Stimulated activated naive B cell treated with anti-CD40 and anti-IgM and Interleukin-4, amounts not matched to agents 10 μg/mL and 1 μg/mL and 100 μg/mL, for 72 hours (primary cell): Measurements from ENCODE around the gene CCDC197.

Experiments
- ATAC-seq, 2 donors: fragments of 150-1000 bp; cut with Tn5 transposase; replicated peaks; 2 replicates each; pipeline ENCODE4 v1.10.0; 2021; ENCODE audit warnings: moderate library complexity in 1 of 2
- DNase-seq: peaks from one replicate; pipeline ENCODE4 v3.0.0; 2021
- H3K27ac Mint-ChIP-seq: one replicate; pipeline ENCODE4 v1.8.0; 2022; ENCODE audit warnings: mild to moderate bottlenecking, mixed read lengths
- H3K27me3 Mint-ChIP-seq, 2 donors: one replicate each; pipeline ENCODE4 v1.8.0; 2022; ENCODE audit warnings: mixed read lengths in 2 of 2
- H3K36me3 Mint-ChIP-seq, 2 donors: one replicate each; pipeline ENCODE4 v1.8.0; 2022; ENCODE audit warnings: mixed read lengths in 2 of 2, mild to moderate bottlenecking in 1 of 2
- H3K4me1 Mint-ChIP-seq, 2 donors: one replicate each; pipeline ENCODE4 v1.8.0; 2022; ENCODE audit warnings: mixed read lengths in 2 of 2, mild to moderate bottlenecking in 1 of 2
- H3K4me3 Mint-ChIP-seq, 2 donors: one replicate each; pipeline ENCODE4 v1.8.0; 2022; ENCODE audit warnings: mild to moderate bottlenecking in 2 of 2, mixed read lengths in 2 of 2, moderate library complexity in 1 of 2
- H3K9me3 Mint-ChIP-seq, 2 donors: one replicate each; pipeline ENCODE4 v1.8.0; 2022; ENCODE audit warnings: mixed read lengths in 2 of 2, mild to moderate bottlenecking in 1 of 2

CCDC197 gene

GRCh38 chr14:93977790-93978581 lies 19.1 kb upstream of the CCDC197 start:
- Mint-ChIP-seq H3K9me3 (peaks cover 7 to 11% of the 10 kb centered on the region in 2 donors), H3K27me3 (peaks cover 49 to 61% of the 10 kb centered on the region in 2 donors), H3K4me1 (peaks cover 29 to 71% of the 10 kb centered on the region in 2 donors), H3K4me3 (peak overlapping the region in 1 of 2 donors; percentile 30), H3K27ac (peak overlapping the region; percentile 90), H3K36me3 (peaks cover 16 to 17% of the 10 kb centered on the region in 2 donors)
- DNase-seq (peak; percentile 81), ATAC-seq (peak; percentile 88 to 92)

- Mint-ChIP-seq H3K4me3 (no peak overlapping the region), H3K9me3 (peaks cover 7 to 11% of the 10 kb centered on the region in 2 donors), H3K4me1 (peaks cover 29 to 71% of the 10 kb centered on the region in 2 donors)
Observed at GRCh38 chr14:93978735-93979134, 18.4 kb upstream of the CCDC197 start.

DNA sequence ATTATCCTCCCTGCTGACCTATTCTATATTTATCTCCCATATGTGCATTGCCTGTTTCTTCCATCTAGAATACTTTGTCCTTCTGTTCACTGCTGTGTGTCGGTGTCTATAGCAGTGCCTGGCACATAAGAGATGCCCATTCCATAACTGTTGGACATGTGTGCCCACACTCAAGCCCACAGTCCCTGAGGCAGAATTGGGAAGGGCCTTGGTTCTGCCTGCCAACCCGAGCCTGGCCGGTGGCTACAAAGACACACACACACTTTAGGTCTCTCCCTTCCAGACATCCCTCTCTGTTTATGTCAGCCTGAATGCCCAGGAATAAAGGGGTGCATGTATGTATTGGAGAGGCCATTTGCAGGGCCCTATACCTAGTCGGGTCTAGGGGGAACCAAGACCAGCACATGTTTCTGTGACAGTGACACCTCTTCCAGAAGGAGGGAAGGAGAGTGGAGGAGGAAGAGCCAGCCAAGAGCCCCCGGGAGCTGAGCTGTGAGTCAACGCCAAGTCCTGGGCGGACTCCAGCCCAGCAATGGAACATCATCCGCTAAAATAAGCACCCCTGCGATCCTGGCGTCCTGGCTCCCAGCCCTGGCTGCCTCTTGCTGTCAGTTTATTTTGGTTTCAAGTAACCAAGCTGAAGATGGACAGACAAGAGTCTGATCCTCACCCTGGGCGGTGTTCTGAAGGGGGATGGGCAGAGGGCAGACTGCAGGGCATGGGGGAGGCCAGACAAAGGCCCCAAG lies 16.5 kb upstream of the CCDC197 start:
- H3K36me3 Mint-ChIP-seq, result peaks cover 15 to 16% of the 10 kb centered on the region in 2 donors

More at GRCh38 chr14:93978735-93979134, 18.4 kb upstream of the CCDC197 start:
- Mint-ChIP-seq H3K36me3 (peaks cover 16 to 17% of the 10 kb centered on the region in 2 donors), H3K27ac (peak overlapping the region; percentile 90), H3K27me3 (peaks cover 53 to 64% of the 10 kb centered on the region in 2 donors)
- ATAC-seq, result peak; percentile 19 to 23
- no peak for DNase-seq

GRCh38 chr14:93981316-93982229 lies 15.5 kb upstream of the CCDC197 start:
- Mint-ChIP-seq H3K27ac (peak overlapping the region; percentile 71), H3K4me3 (no peak overlapping the region), H3K27me3 (peaks cover 47 to 59% of the 10 kb centered on the region in 2 donors), H3K36me3 (peaks cover 11 to 12% of the 10 kb centered on the region in 2 donors), H3K9me3 (peaks cover 6 to 10% of the 10 kb centered on the region in 2 donors), H3K4me1 (peaks cover 21 to 50% of the 10 kb centered on the region in 2 donors)
- ATAC-seq (no peak), DNase-seq (no peak)

More for the DNA sequence above, 16.5 kb upstream of the CCDC197 start:
- peak overlapping the region in 1 of 2 donors; percentile 30 for H3K4me3 Mint-ChIP-seq
- peaks cover 27 to 59% of the 10 kb centered on the region in 2 donors for H3K4me1 Mint-ChIP-seq
- peaks cover 7 to 11% of the 10 kb centered on the region in 2 donors for H3K9me3 Mint-ChIP-seq
- no peak for DNase-seq
- H3K27me3 Mint-ChIP-seq, result peaks cover 49 to 63% of the 10 kb centered on the region in 2 donors
- ATAC-seq, result no peak
- peak overlapping the region; percentile 20 for H3K27ac Mint-ChIP-seq

DNA sequence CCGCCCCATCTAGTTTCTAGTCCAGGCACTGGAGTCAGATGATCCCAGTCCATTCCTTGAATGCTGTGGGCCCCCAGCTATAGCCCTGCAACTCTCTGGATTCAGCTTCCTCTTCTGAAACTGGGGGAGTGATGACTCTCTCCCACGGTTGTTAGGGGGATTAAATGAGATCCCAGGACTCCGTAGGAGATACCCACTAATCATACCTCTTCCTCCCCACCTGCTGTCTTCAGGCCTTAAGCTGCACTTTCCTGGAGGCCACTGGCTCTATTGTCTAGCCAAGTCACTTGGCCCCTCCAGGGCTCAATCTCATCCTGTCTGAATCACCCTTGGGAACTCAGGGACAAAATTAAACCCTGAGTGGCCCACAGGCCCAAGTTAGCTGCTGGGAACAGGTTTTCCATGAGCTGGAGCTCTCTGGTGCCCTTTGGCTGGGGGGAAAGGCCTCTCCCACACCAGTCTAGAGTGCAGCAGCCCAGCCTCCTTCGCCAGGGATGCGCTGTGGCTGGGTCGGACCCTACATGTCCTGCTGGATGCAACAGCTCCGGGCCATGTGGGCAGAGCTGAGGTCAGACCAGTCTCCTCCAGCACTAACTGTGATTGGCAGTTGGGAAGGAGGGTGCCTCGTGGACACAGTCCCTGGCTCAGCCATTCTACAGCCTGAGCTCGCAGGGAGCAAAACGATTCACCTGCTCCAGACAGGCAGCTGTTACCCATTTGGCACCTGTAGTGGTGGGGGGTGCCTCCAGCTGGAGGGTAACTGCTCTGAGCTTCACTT lies 14.7 kb upstream of the CCDC197 start:
- H3K27me3 Mint-ChIP-seq, result peaks cover 51 to 60% of the 10 kb centered on the region in 2 donors
- H3K4me3 Mint-ChIP-seq, result no peak overlapping the region
- peaks cover 16 to 41% of the 10 kb centered on the region in 2 donors for H3K4me1 Mint-ChIP-seq
- DNase-seq (no peak), ATAC-seq (no peak)
- H3K27ac Mint-ChIP-seq, result no peak overlapping the region
- peaks cover 2 to 6% of the 10 kb centered on the region in 2 donors for H3K9me3 Mint-ChIP-seq
- H3K36me3 Mint-ChIP-seq, result peaks cover 6 to 7% of the 10 kb centered on the region in 2 donors

GRCh38 chr14:93984070-93984469 lies 13.0 kb upstream of the CCDC197 start:
- no peak for ATAC-seq
- Mint-ChIP-seq H3K4me3 (no peak overlapping the region), H3K27ac (no peak overlapping the region), H3K4me1 (peaks cover 7 to 25% of the 10 kb centered on the region in 2 donors), H3K27me3 (peaks cover 51 to 68% of the 10 kb centered on the region in 2 donors), H3K9me3 (no peaks in the 10 kb centered on the region), H3K36me3 (no peaks in the 10 kb centered on the region)
- no peak for DNase-seq

GRCh38 chr14:93984987-93985410 lies 12.1 kb upstream of the CCDC197 start:
- Mint-ChIP-seq H3K4me3 (no peak overlapping the region), H3K9me3 (no peaks in the 10 kb centered on the region), H3K27ac (no peak overlapping the region), H3K27me3 (peaks cover 51 to 72% of the 10 kb centered on the region in 2 donors), H3K4me1 (peaks cover 14 to 23% of the 10 kb centered on the region in 2 donors), H3K36me3 (no peaks in the 10 kb centered on the region)
- ATAC-seq, result no peak
- no peak for DNase-seq

DNA sequence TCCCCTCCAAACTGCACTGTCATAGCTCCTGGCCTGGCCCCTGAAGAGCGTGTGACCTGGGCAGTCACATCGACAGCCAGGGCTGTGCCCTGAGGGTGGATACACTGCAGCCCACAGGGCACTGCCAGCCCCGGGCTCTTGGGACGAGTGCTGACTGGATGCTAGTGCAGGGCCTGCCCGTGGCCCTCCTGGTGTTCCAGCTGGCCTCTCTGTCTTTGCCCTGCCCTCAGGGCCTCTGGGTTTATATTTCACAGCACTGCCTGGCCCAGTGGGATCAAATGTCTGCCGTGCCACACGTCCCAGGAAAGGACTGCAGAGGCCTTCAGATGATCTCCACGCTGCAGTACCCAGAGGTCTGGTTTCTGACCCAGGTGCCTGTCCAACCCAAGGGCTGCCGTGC lies 10.1 kb upstream of the CCDC197 start:
- no peak overlapping the region for H3K27ac Mint-ChIP-seq
- ATAC-seq (no peak), DNase-seq (no peak)
- no peaks in the 10 kb centered on the region for H3K9me3 Mint-ChIP-seq
- H3K27me3 Mint-ChIP-seq, result peaks cover 48 to 74% of the 10 kb centered on the region in 2 donors
- no peak overlapping the region for H3K4me3 Mint-ChIP-seq
- no peaks in the 10 kb centered on the region for H3K36me3 Mint-ChIP-seq
- H3K4me1 Mint-ChIP-seq, result peaks cover 17 to 19% of the 10 kb centered on the region in 2 donors

DNA sequence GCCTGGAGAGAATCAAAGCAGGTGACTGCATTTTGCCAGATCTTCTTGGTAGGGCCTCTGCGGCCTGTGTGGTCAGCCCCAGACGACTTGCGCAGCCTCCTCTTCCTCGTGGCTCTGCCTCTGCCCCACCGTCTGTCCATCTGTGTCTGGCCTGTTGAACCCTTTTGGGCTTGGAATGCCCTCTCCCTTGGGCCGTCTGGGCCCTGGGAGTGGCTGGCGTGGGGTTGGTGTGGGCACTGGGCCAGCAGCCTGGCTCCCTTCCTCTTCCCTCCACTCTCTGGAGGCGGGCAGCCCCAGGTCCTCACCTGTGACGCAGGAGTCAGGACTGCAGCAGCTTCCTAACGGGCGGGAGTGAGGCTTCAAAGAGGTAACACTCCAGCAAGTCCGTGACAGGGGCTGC lies 9.7 kb upstream of the CCDC197 start:
- Mint-ChIP-seq H3K27ac (no peak overlapping the region), H3K4me1 (peaks cover 17 to 19% of the 10 kb centered on the region in 2 donors), H3K27me3 (peaks cover 47 to 74% of the 10 kb centered on the region in 2 donors), H3K4me3 (no peak overlapping the region), H3K36me3 (no peaks in the 10 kb centered on the region), H3K9me3 (no peaks in the 10 kb centered on the region)
- no peak for ATAC-seq
- no peak for DNase-seq

- Mint-ChIP-seq H3K4me1 (peaks cover 17 to 19% of the 10 kb centered on the region in 2 donors), H3K36me3 (no peaks in the 10 kb centered on the region), H3K27ac (no peak overlapping the region), H3K4me3 (no peak overlapping the region), H3K9me3 (no peaks in the 10 kb centered on the region), H3K27me3 (peaks cover 50 to 74% of the 10 kb centered on the region in 2 donors)
- ATAC-seq (no peak), DNase-seq (no peak)
Observed at GRCh38 chr14:93987815-93988476, 9.2 kb upstream of the CCDC197 start.

DNA sequence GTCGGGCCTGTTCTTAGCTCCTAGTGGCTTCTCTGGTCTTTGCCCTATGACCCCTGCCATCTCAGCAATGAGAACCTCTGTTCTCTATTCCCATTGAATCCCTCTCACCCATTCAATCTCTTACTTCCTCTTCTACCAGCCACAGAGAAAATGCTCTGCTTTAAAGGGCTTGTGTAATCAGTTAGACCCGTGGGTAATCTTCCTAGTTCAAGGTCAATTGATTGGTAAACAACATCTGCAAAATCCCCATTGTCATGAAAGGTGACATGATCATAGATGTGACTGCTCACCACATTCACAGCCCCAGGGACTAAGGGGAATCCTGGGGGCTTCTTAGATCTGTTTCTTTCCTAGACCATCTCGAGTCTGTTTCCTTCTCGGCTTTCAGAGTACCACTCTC lies 7.2 kb upstream of the CCDC197 start:
- Mint-ChIP-seq H3K36me3 (no peaks in the 10 kb centered on the region), H3K27ac (peak overlapping the region; percentile 10), H3K4me3 (peak overlapping the region in 1 of 2 donors; percentile 31), H3K4me1 (peaks cover 17% of the 10 kb centered on the region in 2 donors), H3K9me3 (no peaks in the 10 kb centered on the region), H3K27me3 (peaks cover 43 to 64% of the 10 kb centered on the region in 2 donors)
- ATAC-seq (peak; percentile 88 to 91), DNase-seq (peak; percentile 51)

GRCh38 chr14:93991212-93991611 lies 5.9 kb upstream of the CCDC197 start:
- peaks cover 17% of the 10 kb centered on the region in 2 donors for H3K4me1 Mint-ChIP-seq
- H3K27me3 Mint-ChIP-seq, result peaks cover 43 to 62% of the 10 kb centered on the region in 2 donors
- ATAC-seq, result no peak
- H3K9me3 Mint-ChIP-seq, result no peaks in the 10 kb centered on the region
- H3K36me3 Mint-ChIP-seq, result no peaks in the 10 kb centered on the region
- no peak overlapping the region for H3K4me3 Mint-ChIP-seq
- DNase-seq, result no peak
- no peak overlapping the region for H3K27ac Mint-ChIP-seq
